ENCODE data around the gene MCOLN1.

GRCh38 chr19:7528192-7528519, 5.7 kb downstream of the MCOLN1 start:
- TF ChIP-seq YY1 (IDR thresholded peaks at IDR 0.05; ENCODE audit: low read depth): no peak
- TF ChIP-seq MAX (IDR thresholded peaks at IDR 0.05): no peak
- no peak for TF ChIP-seq EP300 (IDR thresholded peaks at IDR 0.05; ENCODE audit: borderline replicate concordance)
- TF ChIP-seq CREB1 (IDR thresholded peaks at IDR 0.05; ENCODE audit: low read depth): no peak
- TF ChIP-seq REST (IDR thresholded peaks at IDR 0.05; ENCODE audit: low read depth): no peak
- TF ChIP-seq TAF1 (IDR thresholded peaks at IDR 0.05; ENCODE audit: low read depth): no peak
